HUES48 (cell line): ENCODE data around the gene JOSD1.
"Not testable (repeated sequence)": the region's sequence is repeated elsewhere in the genome, so short reads cannot be mapped to it uniquely, and the experiment has no call there.

Source experiments
- H3K27ac ChIP-seq: one replicate; pipeline ENCODE4 v1.7.0; 2013; ENCODE audit warnings: low read depth, low read length, inconsistent platforms
- H3K27me3 ChIP-seq: 2 replicates; pipeline ENCODE4 v1.6.1; 2013; ENCODE audit warnings: mild to moderate bottlenecking, low read length; ENCODE audit not compliant: control insufficient read depth, insufficient read depth
- H3K36me3 ChIP-seq: 2 replicates; pipeline ENCODE4 v1.6.1; 2013; ENCODE audit warnings: low read length; ENCODE audit not compliant: control insufficient read depth, insufficient read depth
- H3K4me1 ChIP-seq: 2 replicates; pipeline ENCODE4 v1.6.1; 2013; ENCODE audit warnings: mild to moderate bottlenecking, low read length; ENCODE audit not compliant: control insufficient read depth, insufficient read depth
- H3K4me3 ChIP-seq: 2 replicates; pipeline ENCODE4 v1.5.1; 2013; ENCODE audit warnings: mild to moderate bottlenecking, low read depth, low read length
- H3K9ac ChIP-seq: 2 replicates; pipeline ENCODE4 v1.6.1; 2013; ENCODE audit warnings: mild to moderate bottlenecking, low read depth, low read length, moderate library complexity
- H3K9me3 ChIP-seq: 2 replicates; pipeline ENCODE4 v1.6.1; 2013; ENCODE audit warnings: low read length; ENCODE audit not compliant: control insufficient read depth, insufficient read depth

Gene JOSD1

GRCh38 chr22:38675833-38676232 is 24.9 kb downstream of the JOSD1 start:
- Histone ChIP-seq H3K27me3 (no peaks in the 10 kb centered on the region), H3K9me3 (no peaks in the 10 kb centered on the region), H3K27ac (no peak overlapping the region), H3K4me1 (no peaks in the 10 kb centered on the region), H3K4me3 (no peak overlapping the region), H3K9ac (no peak overlapping the region), H3K36me3 (peaks cover 24% of the 10 kb centered on the region)

- no peak overlapping the region for H3K27ac ChIP-seq
- no peak overlapping the region for H3K4me3 ChIP-seq
- H3K27me3 ChIP-seq: no peaks in the 10 kb centered on the region
- no peaks in the 10 kb centered on the region for H3K4me1 ChIP-seq
- no peaks in the 10 kb centered on the region for H3K9me3 ChIP-seq
- no peak overlapping the region for H3K9ac ChIP-seq
- H3K36me3 ChIP-seq: peaks cover 29% of the 10 kb centered on the region
Measured at GRCh38 chr22:38674888-38675287, 25.9 kb downstream of the JOSD1 start.

DNA sequence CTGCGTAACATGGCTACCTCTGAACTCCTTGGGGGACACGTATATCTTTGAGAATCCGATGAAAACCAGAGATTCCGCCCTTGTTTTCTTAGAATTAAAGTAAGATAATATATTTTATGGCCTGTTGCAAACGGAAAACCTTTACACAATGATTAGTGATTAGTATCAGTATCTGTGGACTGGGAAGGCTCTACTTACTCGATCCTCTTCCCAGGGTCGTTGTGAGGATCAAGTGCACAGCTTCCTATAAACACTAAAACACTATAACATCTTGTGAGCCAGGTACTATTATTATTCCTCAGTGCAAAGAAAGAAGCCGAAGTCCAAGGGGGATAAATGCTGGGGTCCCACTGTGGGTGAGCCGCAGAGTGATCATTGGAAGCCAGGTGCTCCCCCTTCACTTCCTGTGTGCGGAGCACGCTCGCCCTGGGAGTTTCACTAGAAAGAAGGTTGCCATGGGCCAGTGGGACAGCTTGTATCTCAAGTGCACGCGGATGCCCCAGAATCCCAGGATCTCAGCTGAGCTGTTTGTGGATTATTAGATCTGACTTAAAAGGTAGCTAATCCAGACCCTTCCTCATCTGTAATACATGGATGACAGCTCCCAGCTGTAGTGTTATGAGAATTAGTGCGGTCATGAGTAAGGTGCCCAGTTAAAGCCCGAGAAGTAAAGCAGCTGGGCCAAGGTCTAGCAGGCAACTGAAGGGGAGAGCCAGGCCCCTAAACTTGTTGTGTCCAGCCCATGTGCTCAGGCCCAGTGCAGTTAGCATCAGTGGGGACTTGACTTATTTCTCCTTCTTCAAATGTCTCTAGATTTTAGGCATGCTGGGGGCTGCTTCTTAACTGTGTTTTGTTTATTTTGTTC is 43.5 kb downstream of the JOSD1 start:
- Histone ChIP-seq H3K36me3 (no peaks in the 10 kb centered on the region), H3K4me1 (0 out of 2 replicates have a peak, but pooled peaks cover 5% of the 10 kb centered on the region), H3K9ac (peak overlapping the region; percentile 97; the same call in 1 of the 2 replicates), H3K4me3 (peak overlapping the region; percentile 78), H3K27ac (peak overlapping the region; percentile 96), H3K9me3 (no peaks in the 10 kb centered on the region), H3K27me3 (no peaks in the 10 kb centered on the region)

- Histone ChIP-seq H3K4me3 (peak within 1 kb of the TSS; percentile 78), H3K27ac (peak within 1 kb of the TSS; percentile 96), H3K9ac (peak within 1 kb of the TSS; percentile 97), H3K4me1 (0 out of 2 replicates have a peak, but pooled peaks cover 5% of the 10 kb centered on the region), H3K27me3 (no peaks in the 10 kb centered on the region), H3K9me3 (no peaks in the 10 kb centered on the region), H3K36me3 (no peaks in the 10 kb centered on the region)
Measured at GRCh38 chr22:38656256-38657044, 44.3 kb downstream of the JOSD1 start, which contains the start of the genes CBY1 and FAM227A. Gene CBY1 (plus strand): TSS chr22:38656638. CDS start chr22:38668055, 11,417 bp downstream. Gene FAM227A (minus strand): TSS chr22:38656392. CDS start chr22:38650168, 6,224 bp downstream.

GRCh38 chr22:38655519-38656255 is 45.1 kb downstream of the JOSD1 start:
- peak overlapping the region; percentile 97 for H3K9ac ChIP-seq
- H3K27me3 ChIP-seq: no peaks in the 10 kb centered on the region
- peak overlapping the region; percentile 96 for H3K27ac ChIP-seq
- H3K36me3 ChIP-seq: no peaks in the 10 kb centered on the region
- H3K4me1 ChIP-seq: 0 out of 2 replicates have a peak, but pooled peaks cover 5% of the 10 kb centered on the region
- H3K9me3 ChIP-seq: no peaks in the 10 kb centered on the region
- H3K4me3 ChIP-seq: peak overlapping the region; percentile 78

- no peak overlapping the region for H3K4me3 ChIP-seq
- no peaks in the 10 kb centered on the region; the same call in 1 of the 2 replicates for H3K36me3 ChIP-seq
- no peaks in the 10 kb centered on the region for H3K9me3 ChIP-seq
Measured at GRCh38 chr22:38653741-38654140, 47.0 kb downstream of the JOSD1 start.

DNA sequence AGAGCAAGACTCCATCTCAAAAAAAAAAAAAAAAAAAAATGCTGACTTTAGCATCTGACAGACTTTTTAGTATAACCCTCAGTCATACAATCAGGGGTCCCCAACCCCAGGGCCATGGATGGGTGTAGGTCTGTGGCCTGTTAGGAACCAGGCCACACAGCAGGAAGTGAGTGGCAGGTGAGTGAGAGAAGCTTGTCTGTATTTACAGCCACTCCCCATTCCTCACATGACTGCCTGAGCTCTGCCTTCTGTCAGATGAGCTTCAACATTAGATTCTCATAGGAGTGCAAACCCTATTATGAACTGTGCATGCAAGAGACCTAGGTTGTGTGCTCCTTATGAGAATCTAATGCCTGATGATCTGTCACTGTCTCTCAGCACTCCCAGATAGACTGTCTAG is 47.9 kb downstream of the JOSD1 start:
- Histone ChIP-seq H3K36me3 (no peaks in the 10 kb centered on the region; the same call in 1 of the 2 replicates), H3K9ac (no peak overlapping the region), H3K4me3 (no peak overlapping the region), H3K4me1 (0 out of 2 replicates have a peak, but pooled peaks cover 5% of the 10 kb centered on the region), H3K9me3 (no peaks in the 10 kb centered on the region), H3K27me3 (no peaks in the 10 kb centered on the region), H3K27ac (no peak overlapping the region)

More at GRCh38 chr22:38653741-38654140, 47.0 kb downstream of the JOSD1 start:
- Histone ChIP-seq H3K4me1 (0 out of 2 replicates have a peak, but pooled peaks cover 5% of the 10 kb centered on the region), H3K9ac (no peak overlapping the region), H3K27ac (no peak overlapping the region), H3K27me3 (no peaks in the 10 kb centered on the region)

GRCh38 chr22:38649841-38650522 is 50.8 kb downstream of the JOSD1 start:
- no peaks in the 10 kb centered on the region for H3K27me3 ChIP-seq
- no peak overlapping the region for H3K9ac ChIP-seq
- no peaks in the 10 kb centered on the region; the same call in 1 of the 2 replicates for H3K36me3 ChIP-seq
- no peak overlapping the region for H3K4me3 ChIP-seq
- no peak overlapping the region for H3K27ac ChIP-seq
- no peaks in the 10 kb centered on the region for H3K4me1 ChIP-seq
- no peaks in the 10 kb centered on the region for H3K9me3 ChIP-seq

DNA sequence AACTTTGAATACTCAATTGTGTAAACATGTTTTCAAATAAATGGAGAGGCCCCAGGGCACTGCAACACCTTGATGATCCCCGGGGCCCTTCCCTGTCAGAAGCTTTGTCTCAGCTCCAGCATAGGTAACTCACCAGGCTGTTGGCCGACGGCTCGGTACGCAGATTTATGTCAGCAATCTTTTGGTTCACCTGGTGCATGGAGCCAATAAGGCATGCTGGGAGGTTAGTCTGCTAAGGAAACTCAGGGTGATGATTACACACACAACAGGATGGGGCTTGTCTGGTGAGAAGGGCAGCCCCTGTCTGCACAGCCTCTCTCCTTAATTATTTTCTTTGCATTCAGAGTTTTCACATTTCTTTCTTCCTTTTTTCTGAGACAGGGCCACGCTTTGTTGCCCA is 55.3 kb downstream of the JOSD1 start:
- Histone ChIP-seq H3K9ac (no peak overlapping the region), H3K36me3 (peaks cover 4% of the 10 kb centered on the region), H3K27me3 (no peaks in the 10 kb centered on the region), H3K27ac (no peak overlapping the region), H3K4me3 (no peak overlapping the region), H3K9me3 (no peaks in the 10 kb centered on the region), H3K4me1 (no peaks in the 10 kb centered on the region)

DNA sequence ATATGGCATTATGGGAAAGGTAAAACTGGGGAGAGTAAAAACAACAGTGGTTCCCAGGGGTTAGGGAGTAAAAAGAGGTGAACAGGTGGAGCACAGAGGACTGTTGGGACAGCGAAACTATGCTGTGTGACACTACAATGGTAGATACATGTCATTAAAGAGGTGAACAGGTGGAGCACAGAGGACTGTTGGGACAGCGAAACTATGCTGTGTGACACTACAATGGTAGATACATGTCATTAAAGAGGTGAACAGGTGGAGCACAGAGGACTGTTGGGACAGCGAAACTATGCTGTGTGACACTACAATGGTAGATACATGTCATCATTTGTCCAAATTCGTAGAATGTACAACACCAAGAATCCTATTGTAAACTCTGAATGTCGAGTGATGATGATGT is 56.5 kb downstream of the JOSD1 start:
- not testable (repeated sequence) for H3K27ac ChIP-seq, H3K9me3 ChIP-seq, H3K27me3 ChIP-seq, H3K36me3 ChIP-seq, H3K4me1 ChIP-seq, H3K4me3 ChIP-seq, H3K9ac ChIP-seq
